Activated naive CD8-positive, alpha-beta T cell (primary cell): ENCODE measurements around the gene SHROOM1.
A peak's percentile ranks its signal among the peaks of the same experiment; 100 is the strongest.

Experiments used
- H3K27ac Mint-ChIP-seq: one replicate; pipeline ENCODE4 v1.8.0; 2021; ENCODE audit warnings: mixed read lengths
- H3K27me3 Mint-ChIP-seq: one replicate; pipeline ENCODE4 v1.8.0; 2021; ENCODE audit warnings: mixed read lengths
- H3K36me3 Mint-ChIP-seq: one replicate; pipeline ENCODE4 v1.8.0; 2021; ENCODE audit warnings: mixed read lengths
- H3K4me1 Mint-ChIP-seq: one replicate; pipeline ENCODE4 v1.8.0; 2021; ENCODE audit warnings: low read depth, mixed read lengths
- H3K4me3 Mint-ChIP-seq: one replicate; pipeline ENCODE4 v1.8.0; 2021; ENCODE audit warnings: mild to moderate bottlenecking, mixed read lengths
- H3K9me3 Mint-ChIP-seq: one replicate; pipeline ENCODE4 v1.8.0; 2021; ENCODE audit warnings: low read depth, mixed read lengths

Gene SHROOM1

DNA sequence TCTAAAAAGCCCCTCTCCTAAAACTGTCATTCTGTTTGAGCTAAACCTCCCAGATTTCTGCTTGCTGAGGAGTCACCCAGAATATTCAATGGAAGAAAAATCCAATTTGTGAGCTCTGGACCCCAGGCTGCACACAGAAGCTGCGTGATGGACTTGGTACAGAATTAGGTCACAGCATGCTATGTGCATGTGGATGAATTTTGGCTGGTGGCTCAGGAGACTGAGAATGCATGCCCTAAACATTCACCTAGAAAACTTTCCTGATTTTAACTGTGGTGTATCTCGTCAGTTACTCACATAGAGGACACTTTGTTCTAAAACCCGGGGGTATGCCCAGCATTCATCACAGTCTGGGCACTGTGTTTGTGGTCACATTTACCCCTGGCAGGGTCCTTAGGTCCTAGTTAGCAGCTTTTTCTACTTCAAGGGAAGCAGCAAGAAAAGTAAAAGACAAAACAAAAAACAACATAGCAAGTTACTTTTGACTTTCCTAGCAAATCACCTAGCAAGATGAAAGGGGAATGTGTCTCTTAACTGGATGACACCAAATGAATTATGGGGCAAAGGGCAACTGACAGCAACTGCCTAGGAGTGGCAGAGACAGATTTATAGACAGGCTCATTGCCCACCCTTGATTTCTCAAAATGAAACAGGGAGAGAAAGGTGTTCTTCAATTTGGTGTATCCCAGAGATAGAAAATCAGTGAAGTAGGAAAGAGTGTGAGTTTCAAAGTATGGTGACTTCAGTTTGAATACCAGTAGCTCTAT lies 8.3 kb upstream of the SHROOM1 start:
- Mint-ChIP-seq H3K4me1 (no peaks in the 10 kb centered on the region), H3K27ac (no peak overlapping the region), H3K36me3 (no peaks in the 10 kb centered on the region), H3K9me3 (no peaks in the 10 kb centered on the region), H3K27me3 (peaks cover 6% of the 10 kb centered on the region), H3K4me3 (no peak overlapping the region)

DNA sequence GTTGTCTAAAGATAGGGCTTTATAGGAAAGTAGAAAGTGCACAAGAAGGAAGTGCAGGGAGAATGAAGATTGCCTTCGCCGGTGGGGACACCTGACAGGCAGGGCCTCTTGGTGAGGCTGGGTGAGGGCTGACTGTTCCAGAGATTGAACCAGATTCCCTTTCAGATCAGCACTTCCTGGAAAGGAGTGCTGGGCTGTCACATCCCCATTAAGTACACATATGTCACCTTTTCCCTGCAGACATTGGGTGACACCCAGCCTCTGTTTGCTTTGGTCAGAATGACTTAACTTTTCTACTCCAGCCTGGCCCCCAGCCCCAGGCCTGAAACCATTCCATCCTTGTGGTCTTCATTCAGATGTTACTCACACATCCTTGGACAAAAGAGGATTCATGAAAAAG lies 7.4 kb upstream of the SHROOM1 start:
- Mint-ChIP-seq H3K4me3 (no peak overlapping the region), H3K36me3 (no peaks in the 10 kb centered on the region), H3K4me1 (no peaks in the 10 kb centered on the region), H3K27me3 (peaks cover 4% of the 10 kb centered on the region), H3K9me3 (no peaks in the 10 kb centered on the region), H3K27ac (no peak overlapping the region)

DNA sequence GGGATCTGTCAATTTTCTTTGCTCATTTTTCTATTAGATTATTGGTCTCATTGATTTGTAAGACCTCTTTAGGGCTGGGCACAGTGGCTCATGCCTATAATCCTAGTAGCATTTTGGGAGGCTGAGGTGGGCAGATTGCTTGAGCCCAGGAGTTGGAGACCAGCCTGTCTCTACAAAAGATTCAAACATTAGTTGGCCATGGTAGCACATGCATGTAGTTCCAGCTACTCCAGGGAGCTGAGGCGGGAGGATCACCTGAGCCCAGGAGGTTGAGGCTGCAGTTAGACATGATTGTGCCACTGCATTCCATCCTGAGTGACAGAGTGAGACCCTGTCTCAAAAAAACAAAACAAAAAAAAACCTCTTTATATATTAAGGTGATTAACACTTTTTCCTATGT lies 6.4 kb upstream of the SHROOM1 start:
- H3K9me3 Mint-ChIP-seq = no peaks in the 10 kb centered on the region
- peaks cover 4% of the 10 kb centered on the region for H3K27me3 Mint-ChIP-seq
- H3K4me1 Mint-ChIP-seq = no peaks in the 10 kb centered on the region
- no peak overlapping the region for H3K27ac Mint-ChIP-seq
- H3K4me3 Mint-ChIP-seq = no peak overlapping the region
- no peaks in the 10 kb centered on the region for H3K36me3 Mint-ChIP-seq

DNA sequence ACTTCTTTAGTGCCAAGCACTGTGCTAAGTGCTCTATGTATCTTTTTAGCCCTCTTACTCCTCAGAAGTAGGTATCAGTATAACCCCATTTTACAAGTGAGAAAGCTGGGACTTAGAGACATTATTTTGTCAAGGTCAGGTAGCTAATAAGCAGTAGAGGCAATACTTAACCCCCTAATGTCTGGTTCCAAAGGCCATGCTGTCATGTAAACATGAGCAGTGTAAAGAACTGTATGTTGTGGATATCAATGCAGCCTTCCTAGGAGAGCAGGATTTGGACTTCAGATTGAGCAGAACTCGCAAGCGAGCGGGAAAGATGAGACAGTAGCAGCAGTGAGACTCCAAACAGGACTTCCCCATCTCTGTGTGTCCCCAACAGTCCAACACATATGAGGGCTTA lies 3.6 kb upstream of the SHROOM1 start:
- H3K36me3 Mint-ChIP-seq = no peaks in the 10 kb centered on the region
- H3K4me3 Mint-ChIP-seq = no peak overlapping the region
- no peaks in the 10 kb centered on the region for H3K9me3 Mint-ChIP-seq
- H3K27ac Mint-ChIP-seq = no peak overlapping the region
- peaks cover 9% of the 10 kb centered on the region for H3K27me3 Mint-ChIP-seq
- H3K4me1 Mint-ChIP-seq = peaks cover 6% of the 10 kb centered on the region

DNA sequence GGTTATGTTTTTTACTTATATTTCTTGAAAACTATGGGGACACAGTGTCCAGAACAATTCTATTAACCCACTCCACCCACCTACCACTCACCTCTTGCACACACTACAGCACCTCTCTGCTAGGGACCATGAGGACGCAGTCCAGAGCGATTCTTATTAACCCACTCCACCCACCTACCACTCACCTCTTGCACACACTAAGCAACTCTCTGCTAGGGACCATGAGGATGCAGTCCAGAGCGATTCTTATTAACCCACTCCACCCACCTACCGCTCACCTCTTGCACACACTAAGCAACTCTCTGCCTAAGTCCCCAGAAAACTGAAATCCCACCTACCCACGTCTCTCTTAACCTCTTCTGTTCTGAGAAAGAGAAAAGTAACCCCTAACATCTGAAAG lies 2.2 kb upstream of the SHROOM1 start:
- H3K4me1 Mint-ChIP-seq = peaks cover 8% of the 10 kb centered on the region
- no peaks in the 10 kb centered on the region for H3K9me3 Mint-ChIP-seq
- peaks cover 16% of the 10 kb centered on the region for H3K27me3 Mint-ChIP-seq
- no peak overlapping the region for H3K27ac Mint-ChIP-seq
- no peaks in the 10 kb centered on the region for H3K36me3 Mint-ChIP-seq
- H3K4me3 Mint-ChIP-seq = no peak overlapping the region

DNA sequence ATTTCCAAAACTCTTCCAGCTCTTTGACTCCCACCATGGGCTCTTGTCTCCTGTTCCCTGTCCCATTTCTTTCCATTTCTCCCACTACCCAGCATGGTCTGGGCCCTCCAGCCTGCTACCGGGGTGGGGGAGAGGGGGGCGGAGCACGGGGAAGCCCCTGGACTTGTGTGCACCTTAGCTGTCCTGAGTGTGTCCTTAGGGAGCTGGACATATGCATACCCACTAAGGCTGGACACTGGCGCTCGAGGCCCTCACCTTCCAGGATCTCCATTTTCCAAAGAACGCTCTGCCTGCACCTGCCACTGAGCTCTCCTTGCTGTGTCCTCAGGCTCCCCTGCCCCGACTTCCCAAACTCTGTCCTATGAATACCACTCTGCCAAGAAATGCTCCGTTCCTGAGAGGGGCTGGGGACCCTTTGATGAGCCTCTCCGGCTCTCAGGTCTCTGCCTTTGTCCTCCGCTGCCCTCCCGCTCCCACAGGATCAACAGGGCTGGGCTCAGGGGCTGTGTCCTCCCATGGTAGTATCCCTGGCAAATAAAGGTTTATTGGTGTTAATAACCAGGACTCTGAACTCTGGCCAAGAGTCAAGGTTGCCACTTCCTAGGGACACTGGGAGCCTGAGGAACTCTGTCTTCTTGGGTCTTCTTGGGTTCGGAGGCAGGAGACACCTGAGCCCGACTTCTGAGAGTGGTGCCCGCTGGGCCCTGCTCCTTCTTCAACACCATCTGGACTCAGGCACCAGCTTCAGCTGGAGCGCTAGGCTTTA lies 831 bp upstream of the SHROOM1 start:
- H3K9me3 Mint-ChIP-seq = no peaks in the 10 kb centered on the region
- H3K27me3 Mint-ChIP-seq = peaks cover 25% of the 10 kb centered on the region
- peaks cover 8% of the 10 kb centered on the region for H3K4me1 Mint-ChIP-seq
- peak overlapping the region; percentile 81 for H3K4me3 Mint-ChIP-seq
- H3K27ac Mint-ChIP-seq = no peak overlapping the region
- no peaks in the 10 kb centered on the region for H3K36me3 Mint-ChIP-seq

DNA sequence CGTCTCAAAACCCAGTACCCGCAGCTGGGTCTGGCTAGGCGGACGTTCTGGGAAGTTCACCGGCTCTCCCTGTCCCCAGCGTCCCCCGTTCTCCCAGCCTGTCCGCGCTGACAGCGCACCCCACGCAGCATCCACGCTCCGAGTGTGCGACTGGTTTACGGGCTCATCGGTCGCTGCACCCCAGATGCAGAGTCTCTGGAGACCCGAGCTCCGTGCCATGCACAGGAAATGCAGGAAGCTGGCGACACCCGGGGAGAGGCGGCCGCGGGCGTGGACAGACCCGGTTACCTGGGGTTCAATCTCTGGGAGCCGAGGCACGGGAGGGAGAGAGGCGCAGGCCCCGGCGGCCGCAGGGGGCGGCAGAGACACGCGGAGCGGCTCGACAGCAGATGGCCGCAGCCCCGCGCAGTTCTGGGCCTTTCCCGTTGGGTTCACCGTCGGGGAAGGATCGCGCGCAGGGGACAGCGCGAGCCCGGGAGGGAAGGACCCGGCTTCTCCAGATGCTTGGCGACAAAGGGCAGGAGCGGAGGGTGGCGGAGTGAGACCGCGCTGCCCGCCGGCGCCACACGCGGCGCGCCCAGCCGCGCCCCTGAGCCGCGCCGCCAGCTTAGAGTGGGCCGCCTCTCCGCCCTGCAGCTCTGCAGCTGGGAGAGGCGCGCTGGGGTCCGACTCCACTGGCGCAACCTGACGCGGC lies 558 bp downstream of the SHROOM1 start:
- Mint-ChIP-seq H3K4me1 (peaks cover 8% of the 10 kb centered on the region), H3K27me3 (peaks cover 25% of the 10 kb centered on the region), H3K4me3 (peak overlapping the region; percentile 84), H3K9me3 (no peaks in the 10 kb centered on the region), H3K27ac (no peak overlapping the region), H3K36me3 (no peaks in the 10 kb centered on the region)

DNA sequence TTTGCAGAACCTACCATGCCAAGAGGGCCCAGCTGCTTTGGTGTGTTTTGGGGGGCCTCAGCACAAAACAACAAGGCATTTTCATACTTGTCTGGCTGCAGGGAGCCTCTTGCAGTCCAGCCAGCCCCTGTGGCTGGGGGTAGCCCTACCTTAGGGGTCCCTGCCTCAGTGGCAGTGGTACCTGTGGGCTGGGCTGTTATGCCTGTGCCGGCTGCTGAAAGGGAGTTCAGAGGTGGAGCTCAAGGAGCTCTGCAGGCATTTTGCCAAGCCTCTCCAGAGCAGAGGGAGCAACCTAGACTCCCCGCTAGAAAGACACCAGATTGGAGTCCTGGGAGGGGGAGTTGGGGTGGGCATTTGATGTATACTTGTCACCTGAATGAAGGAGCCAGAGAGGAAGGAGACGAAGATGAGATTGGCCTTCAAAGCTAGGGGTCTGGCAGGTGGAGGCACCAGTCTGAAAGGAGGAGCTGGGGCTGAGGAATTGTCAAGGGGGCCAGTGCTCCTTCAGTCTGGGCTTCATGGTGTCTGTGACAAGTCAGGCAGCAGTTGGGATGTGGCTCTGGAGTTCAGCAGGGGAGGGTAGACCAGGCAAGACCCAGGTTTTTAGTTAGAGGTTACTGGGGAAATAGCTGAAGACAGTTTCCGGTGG lies 1.5 kb downstream of the SHROOM1 start:
- Mint-ChIP-seq H3K4me3 (peak overlapping the region; percentile 84), H3K36me3 (no peaks in the 10 kb centered on the region), H3K4me1 (peaks cover 8% of the 10 kb centered on the region), H3K27ac (peak overlapping the region; percentile 50), H3K27me3 (peaks cover 22% of the 10 kb centered on the region), H3K9me3 (no peaks in the 10 kb centered on the region)

DNA sequence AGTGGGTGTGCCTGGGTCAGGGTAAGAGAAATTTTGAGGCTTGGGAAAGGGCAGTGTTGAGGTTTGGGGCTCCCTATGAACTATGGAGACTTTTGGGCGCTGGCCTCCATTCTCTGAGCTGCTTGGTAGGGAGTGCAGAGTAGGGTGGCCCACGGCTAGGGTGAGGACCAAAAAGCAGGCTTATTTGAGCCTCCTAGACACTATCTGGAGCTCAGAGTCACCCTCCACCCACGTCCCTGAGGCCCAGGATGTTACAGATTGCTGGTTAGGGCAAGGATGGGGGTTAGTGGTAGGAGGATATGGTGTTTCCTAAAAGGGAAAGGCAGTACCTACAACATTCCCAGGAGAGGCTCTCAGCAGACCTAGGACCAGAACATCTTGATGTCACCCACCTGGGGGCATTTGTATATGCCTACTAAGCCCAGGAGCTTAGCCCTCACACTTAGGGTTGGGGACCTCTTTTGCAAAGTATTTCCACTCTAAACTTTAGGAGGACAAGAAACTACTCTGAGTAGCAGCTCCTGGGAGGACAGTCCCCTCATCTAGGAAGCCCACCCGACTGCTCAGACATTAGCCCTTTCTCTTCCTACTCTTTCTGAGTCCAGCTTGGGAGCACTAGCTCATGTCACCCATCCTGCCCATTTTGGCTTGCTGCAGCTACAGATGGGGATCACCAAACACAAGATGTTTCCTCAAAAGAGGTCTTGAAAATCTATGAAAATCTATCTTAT lies 2.3 kb downstream of the SHROOM1 start:
- Mint-ChIP-seq H3K4me3 (no peak overlapping the region), H3K27ac (no peak overlapping the region), H3K36me3 (no peaks in the 10 kb centered on the region), H3K27me3 (peaks cover 24% of the 10 kb centered on the region), H3K4me1 (peaks cover 8% of the 10 kb centered on the region), H3K9me3 (no peaks in the 10 kb centered on the region)

DNA sequence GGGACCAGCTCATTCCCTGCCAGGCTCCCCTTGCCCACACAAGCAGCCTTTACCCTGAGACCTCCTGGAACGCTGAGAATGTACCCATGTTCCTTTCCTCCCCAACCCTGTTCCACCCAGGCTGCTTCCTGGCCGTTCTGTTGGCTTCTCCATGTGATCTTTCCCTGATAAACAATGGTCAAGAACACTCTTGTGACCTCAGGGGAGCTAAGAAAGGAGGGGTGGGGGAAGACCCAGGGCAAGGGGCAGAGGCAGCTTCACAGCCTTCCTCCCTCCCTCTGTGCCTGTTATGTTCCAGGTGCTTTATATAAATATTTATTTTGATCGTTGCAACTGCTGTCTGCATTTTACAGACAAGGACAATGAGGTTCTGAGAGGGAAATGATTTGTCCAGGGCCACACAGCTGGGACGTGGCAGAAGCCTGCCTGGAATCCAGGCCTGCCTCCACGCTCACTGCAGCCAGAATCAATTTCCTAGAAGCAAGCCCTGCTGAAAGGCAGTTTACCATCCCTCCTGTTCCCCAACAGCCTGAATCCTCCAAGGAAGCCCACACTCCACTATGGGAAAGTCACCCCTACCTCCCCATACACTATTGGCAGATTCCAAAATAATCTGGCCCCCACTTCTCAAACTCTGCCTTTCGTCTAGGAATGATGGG lies 3.9 kb downstream of the SHROOM1 start:
- Mint-ChIP-seq H3K9me3 (no peaks in the 10 kb centered on the region), H3K4me3 (peak overlapping the region; percentile 52), H3K4me1 (peaks cover 8% of the 10 kb centered on the region), H3K36me3 (no peaks in the 10 kb centered on the region), H3K27me3 (peaks cover 24% of the 10 kb centered on the region), H3K27ac (no peak overlapping the region)

DNA sequence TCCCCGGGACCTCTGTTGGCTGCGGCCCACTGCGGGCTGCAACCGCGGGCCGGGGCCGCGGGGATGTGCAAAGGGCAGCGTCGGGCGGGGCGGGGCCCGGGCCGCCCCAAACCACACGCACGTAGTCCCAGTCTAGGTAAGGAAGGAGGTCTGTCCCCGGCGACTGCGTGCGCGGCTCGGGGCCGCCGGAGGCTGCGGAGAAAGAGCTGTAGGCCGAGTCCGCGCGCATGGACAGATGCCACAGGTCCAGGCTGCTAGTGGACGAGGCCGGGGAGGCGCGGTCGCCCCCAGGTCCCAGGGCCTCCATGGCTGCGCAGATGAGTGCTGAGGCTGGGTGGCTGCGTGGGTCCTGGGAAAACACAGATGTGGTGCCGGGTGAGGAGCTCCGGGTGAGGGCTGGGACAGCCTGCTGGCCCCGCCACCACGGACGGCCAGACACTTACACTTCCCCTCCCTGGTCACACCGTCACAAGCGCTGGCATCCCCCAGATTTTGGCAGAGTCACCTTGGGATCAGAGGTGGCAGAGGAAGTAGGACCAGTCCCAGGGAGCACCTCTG lies 4.5 kb downstream of the SHROOM1 start:
- H3K36me3 Mint-ChIP-seq = no peaks in the 10 kb centered on the region
- H3K27ac Mint-ChIP-seq = no peak overlapping the region
- H3K4me3 Mint-ChIP-seq = peak overlapping the region; percentile 34
- H3K9me3 Mint-ChIP-seq = no peaks in the 10 kb centered on the region
- H3K27me3 Mint-ChIP-seq = peaks cover 23% of the 10 kb centered on the region
- H3K4me1 Mint-ChIP-seq = peaks cover 6% of the 10 kb centered on the region

DNA sequence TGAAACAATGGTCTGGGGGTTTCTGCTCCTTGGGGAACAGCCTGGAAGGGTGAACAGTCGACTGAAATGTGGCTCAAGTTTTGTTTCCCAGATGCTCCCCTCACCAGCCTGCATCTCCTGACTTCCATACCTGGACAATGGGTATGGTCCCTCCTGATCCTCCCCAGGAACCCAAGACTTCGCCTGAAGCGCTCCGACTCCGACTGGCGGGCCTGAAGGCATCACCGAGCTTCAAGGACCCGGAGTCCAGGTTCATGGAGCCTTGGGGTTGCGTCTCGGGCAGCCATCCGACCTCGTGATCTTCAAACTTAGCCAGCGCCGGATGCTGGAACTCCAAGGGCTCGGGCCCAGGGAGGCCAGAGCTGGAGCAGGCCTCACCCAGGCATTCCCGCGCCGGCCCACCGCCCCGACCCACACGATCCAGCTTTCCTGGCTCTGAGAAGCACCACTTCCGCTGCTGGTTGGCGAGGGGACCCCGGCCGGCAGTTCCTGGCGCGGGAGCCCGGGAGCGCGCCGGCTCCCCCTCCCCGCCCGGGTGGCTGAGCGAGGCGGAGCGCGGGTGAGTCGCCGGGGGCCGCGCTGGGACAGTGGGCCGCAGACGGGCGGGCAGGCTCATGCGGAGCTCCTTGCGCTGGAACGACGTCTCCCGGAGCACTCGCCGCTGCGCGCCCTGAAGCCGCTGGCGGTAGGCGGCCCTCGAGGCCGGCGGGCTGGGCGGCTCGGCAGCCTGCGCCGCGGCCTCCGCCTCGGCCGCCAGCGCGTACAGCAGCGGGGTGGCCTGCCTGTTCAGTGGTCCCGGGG lies 5.2 kb downstream of the SHROOM1 start:
- H3K36me3 Mint-ChIP-seq = no peaks in the 10 kb centered on the region
- peaks cover 7% of the 10 kb centered on the region for H3K4me1 Mint-ChIP-seq
- H3K27me3 Mint-ChIP-seq = peaks cover 23% of the 10 kb centered on the region
- no peaks in the 10 kb centered on the region for H3K9me3 Mint-ChIP-seq
- no peak overlapping the region for H3K4me3 Mint-ChIP-seq
- H3K27ac Mint-ChIP-seq = no peak overlapping the region

DNA sequence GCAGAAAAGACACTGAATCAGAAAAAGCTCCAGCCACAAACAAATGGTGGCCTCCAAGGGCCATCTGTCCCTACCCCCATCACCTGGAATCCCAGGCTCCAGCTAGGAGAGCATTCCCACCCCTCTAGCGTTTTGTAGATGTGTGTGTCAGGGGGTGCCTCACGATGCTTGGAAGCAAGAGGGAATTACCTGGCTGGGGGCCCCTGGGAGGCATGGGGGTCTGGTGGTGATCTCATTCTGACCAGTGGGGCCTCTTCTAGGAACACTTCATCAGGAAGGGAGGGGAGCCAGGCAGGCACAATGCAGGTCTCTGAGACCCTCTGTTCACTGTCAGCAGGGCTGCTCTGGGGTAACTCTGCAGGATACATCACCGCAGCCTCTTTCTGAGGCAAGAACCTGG lies 6.0 kb downstream of the SHROOM1 start:
- Mint-ChIP-seq H3K27me3 (peaks cover 23% of the 10 kb centered on the region), H3K9me3 (no peaks in the 10 kb centered on the region), H3K27ac (no peak overlapping the region), H3K36me3 (no peaks in the 10 kb centered on the region), H3K4me3 (peak overlapping the region; percentile 62), H3K4me1 (peaks cover 13% of the 10 kb centered on the region)
